ENCODE results near the gene USP2. TPM values are rescaled to one million over a fixed set of nuclear protein-coding genes. Genes with fewer than 3 reads are reported as not detected.

The USP2 gene
- total RNA-seq, 1 experiment from 2014 or later, result 5.7 TPM

- H3K9me3 Mint-ChIP-seq, result no peaks in the 10 kb centered on the region; a peak in 1 of 5 replicates
- Histone ChIP-seq H3T11ph (ENCODE audit: low read length) (no peak overlapping the region), H3K14ac (ENCODE audit: insufficient read depth, low read length) (no peak overlapping the region), H2BK12ac (ENCODE audit: insufficient read length, low read depth, low read length) (no peak overlapping the region), H3K27me3 (ENCODE audit: insufficient read depth, low read length) (no peaks in the 10 kb centered on the region), H3K9me3 (ENCODE audit: control insufficient read depth, low read depth, low read length) (no peaks in the 10 kb centered on the region), H3K4me2 (ENCODE audit: insufficient read depth, insufficient read length, low read length) (no peak overlapping the region), H3K4ac (ENCODE audit: low read depth, low read length) (no peak overlapping the region), H2BK15ac (ENCODE audit: low read depth, low read length) (no peak overlapping the region), H3K23me2 (ENCODE audit: insufficient read length, low read depth, low read length, poor library complexity, severe bottlenecking) (no peaks in the 10 kb centered on the region), H3K79me1 (ENCODE audit: insufficient read depth, low read depth, low read length, poor library complexity, severe bottlenecking) (no peaks in the 10 kb centered on the region), H2BK120ac (ENCODE audit: low read depth, low read length, poor library complexity, severe bottlenecking) (no peak overlapping the region), H3K56ac (ENCODE audit: insufficient read length, low read depth, low read length) (no peak overlapping the region), H3K9ac (ENCODE audit: extremely low read depth, insufficient read length, low read length) (no peak overlapping the region), H4K20me1 (ENCODE audit: control insufficient read depth, insufficient read depth, insufficient read length) (no peaks in the 10 kb centered on the region), H2BK5ac (ENCODE audit: insufficient read length, low read length) (no peak overlapping the region), H2AK5ac (ENCODE audit: insufficient read length, low read length) (no peak overlapping the region), H4K8ac (replicated peaks; ENCODE audit: insufficient read length, low read depth, low read length) (no peak overlapping the region), H2AFZ (ENCODE audit: low read length) (no peak overlapping the region), H3K27ac (ENCODE audit: insufficient read length, low read depth, low read length) (no peak overlapping the region), H4K5ac (ENCODE audit: insufficient read length, low read depth, low read length) (no peak overlapping the region), H3K4me1 (ENCODE audit: insufficient read depth, low read length) (no peaks in the 10 kb centered on the region), H3K23ac (ENCODE audit: insufficient read length, low read depth, low read length) (no peak overlapping the region), H2BK20ac (ENCODE audit: low read depth, low read length, poor library complexity, severe bottlenecking) (no peak overlapping the region), H3K79me2 (ENCODE audit: insufficient read depth, low read length) (no peaks in the 10 kb centered on the region), H3K18ac (ENCODE audit: insufficient read length, low read depth, low read length) (no peak overlapping the region), H4K91ac (ENCODE audit: insufficient read length, low read depth, low read length) (no peak overlapping the region)
- no peak for DNase-seq
- H3K4me1 Mint-ChIP-seq, result no peaks in the 10 kb centered on the region; a peak in 2 of 4 replicates
- no peak overlapping the region for H3K27ac Mint-ChIP-seq
- H3K27me3 Mint-ChIP-seq (ENCODE audit: low read depth), result no peaks in the 10 kb centered on the region; the same call in 1 of the 2 replicates
- peaks cover 1 to 6% (median 5%) of the 10 kb centered on the region in 3 experiments; a peak in 5 of 7 replicates for H3K36me3 Mint-ChIP-seq (ENCODE audit: insufficient read depth in 1 of 3, low read depth in 3 of 3)
- no peak for TF ChIP-seq CTCF (conservative IDR thresholded peaks at IDR 0.05)
- no peak overlapping the region for H3K4me3 Mint-ChIP-seq
- no CpG with 5 or more reads among the region's 1 CpG for WGBS (ENCODE audit: extremely low coverage, insufficient read length, low lambda C conversion rate)
These were observed 28.2 kb upstream of the USP2 start for GRCh38 chr11:119409731-119410130.
